ENCODE data around the gene RMND5B. TPM values are rescaled to one million over a fixed set of nuclear protein-coding genes. Genes with fewer than 3 reads are reported as not detected.

The RMND5B gene
- total and polyA plus RNA-seq, 2 experiments from 2014 or later = 27.2 to 42.2 TPM

DNA sequence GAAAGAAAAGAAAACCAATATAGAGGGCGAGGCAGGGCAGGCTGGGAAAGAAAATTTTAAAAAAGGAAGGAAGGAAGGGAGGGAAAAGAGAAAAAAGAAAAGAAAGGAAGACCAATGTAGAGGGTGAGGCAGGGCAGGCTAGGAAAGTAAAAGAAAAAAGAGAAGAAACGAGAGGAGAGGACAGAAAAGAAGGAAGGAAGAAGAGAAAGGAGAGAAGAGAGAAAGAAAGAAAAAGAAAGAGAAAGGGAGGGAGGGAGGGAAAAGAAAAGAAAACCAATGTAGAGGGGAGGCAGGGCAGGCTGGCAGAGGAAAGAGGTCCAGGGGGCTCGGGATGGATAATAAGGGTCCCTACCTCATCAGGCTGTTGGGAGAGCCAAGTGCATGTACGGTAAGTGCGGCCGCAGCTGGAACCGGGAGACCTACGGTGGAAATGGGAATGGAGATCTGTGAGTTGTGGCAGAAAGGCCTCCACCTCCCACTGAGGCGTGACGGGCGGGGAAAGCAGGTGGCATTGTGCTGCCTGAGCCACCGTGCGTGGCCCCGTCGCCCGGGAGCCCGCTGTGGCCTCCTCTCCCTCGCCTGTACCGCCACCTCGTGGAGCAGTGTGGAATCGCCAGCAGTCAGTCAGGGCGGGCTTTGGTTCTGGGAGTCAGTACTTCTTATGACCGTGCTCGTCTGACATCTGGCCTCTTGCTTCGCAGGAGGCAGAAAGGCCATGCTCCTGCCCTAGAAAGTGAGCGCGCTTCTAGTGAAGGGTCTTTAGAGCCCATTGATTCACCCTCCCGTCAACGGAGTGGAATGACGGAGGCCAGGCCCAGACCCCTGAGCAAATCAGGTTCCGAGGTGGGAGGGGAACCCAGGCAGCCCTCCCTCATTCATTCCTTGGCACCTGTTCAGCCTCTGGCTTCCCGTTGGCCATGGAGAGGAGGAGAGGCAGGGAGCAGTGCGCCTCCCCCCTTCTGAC, 33.2 kb downstream of the RMND5B start:
- peak; percentile 89 for DNase-seq (ENCODE audit: low spot score)
- Histone ChIP-seq H3K27me3 (no peaks in the 10 kb centered on the region), H3K4me1 (ENCODE audit: insufficient read depth) (no peaks in the 10 kb centered on the region), H3K4me3 (no peak overlapping the region), H3K27ac (no peak overlapping the region), H3K9me3 (ENCODE audit: low read depth) (no peaks in the 10 kb centered on the region), H3K79me2 (no peaks in the 10 kb centered on the region), H3K9me2 (replicated peaks; ENCODE audit: insufficient read depth) (no peaks in the 10 kb centered on the region), H3K4me2 (peak overlapping the region; percentile 81), H3K36me3 (replicated peaks; ENCODE audit: insufficient read depth, low read depth) (no peaks in the 10 kb centered on the region), H2AFZ (peak overlapping the region; percentile 47), H4K20me1 (ENCODE audit: insufficient read depth, poor library complexity, severe bottlenecking) (no peaks in the 10 kb centered on the region)
- 13% methylated on average over 32 of the region's 33 CpGs for whole genome bisulfite sequencing (ENCODE audit: low lambda C conversion rate, missing lambda C conversion rate)
- TF ChIP-seq EZH2phosphoT487 (IDR thresholded peaks at IDR 0.05; ENCODE audit: low read depth, severe bottlenecking, unreplicated experiment) (no peak), EZH2 (IDR thresholded peaks at IDR 0.05; ENCODE audit: borderline replicate concordance) (no peak)
- TF ChIP-seq, protein P1, sequence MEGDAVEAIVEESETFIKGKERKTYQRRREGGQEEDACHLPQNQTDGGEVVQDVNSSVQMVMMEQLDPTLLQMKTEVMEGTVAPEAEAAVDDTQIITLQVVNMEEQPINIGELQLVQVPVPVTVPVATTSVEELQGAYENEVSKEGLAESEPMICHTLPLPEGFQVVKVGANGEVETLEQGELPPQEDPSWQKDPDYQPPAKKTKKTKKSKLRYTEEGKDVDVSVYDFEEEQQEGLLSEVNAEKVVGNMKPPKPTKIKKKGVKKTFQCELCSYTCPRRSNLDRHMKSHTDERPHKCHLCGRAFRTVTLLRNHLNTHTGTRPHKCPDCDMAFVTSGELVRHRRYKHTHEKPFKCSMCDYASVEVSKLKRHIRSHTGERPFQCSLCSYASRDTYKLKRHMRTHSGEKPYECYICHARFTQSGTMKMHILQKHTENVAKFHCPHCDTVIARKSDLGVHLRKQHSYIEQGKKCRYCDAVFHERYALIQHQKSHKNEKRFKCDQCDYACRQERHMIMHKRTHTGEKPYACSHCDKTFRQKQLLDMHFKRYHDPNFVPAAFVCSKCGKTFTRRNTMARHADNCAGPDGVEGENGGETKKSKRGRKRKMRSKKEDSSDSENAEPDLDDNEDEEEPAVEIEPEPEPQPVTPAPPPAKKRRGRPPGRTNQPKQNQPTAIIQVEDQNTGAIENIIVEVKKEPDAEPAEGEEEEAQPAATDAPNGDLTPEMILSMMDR (IDR thresholded peaks at IDR 0.05; ENCODE audit: poor library complexity) = peak; percentile 99

DNA sequence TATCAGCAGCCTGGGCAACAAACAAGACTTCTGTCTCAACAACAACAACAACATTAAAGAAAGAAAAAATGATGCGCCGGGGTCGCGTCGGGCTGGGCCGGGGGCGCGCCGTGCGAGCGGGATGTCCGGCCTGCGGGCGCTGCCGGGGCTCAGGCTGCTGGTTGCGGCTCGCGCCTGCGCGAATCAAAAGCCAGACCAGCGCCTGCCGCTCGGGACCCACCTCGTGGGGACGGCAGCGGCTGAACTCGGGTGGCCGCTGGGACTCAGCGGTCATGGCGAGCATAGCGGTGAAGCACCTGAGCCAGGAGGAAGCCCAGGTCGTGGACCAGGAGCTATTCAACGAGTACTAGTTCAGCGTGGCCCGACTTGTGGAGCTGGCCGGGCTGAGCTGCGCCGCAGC, 34.8 kb downstream of the RMND5B start:
- Histone ChIP-seq H3K27me3 (no peaks in the 10 kb centered on the region), H3K79me2 (no peaks in the 10 kb centered on the region), H2AFZ (no peak overlapping the region), H3K9me2 (replicated peaks; ENCODE audit: insufficient read depth) (no peaks in the 10 kb centered on the region), H3K4me2 (no peak overlapping the region), H3K9me3 (ENCODE audit: low read depth) (no peaks in the 10 kb centered on the region), H3K27ac (no peak overlapping the region), H3K36me3 (replicated peaks; ENCODE audit: insufficient read depth, low read depth) (no peaks in the 10 kb centered on the region), H4K20me1 (ENCODE audit: insufficient read depth, poor library complexity, severe bottlenecking) (no peaks in the 10 kb centered on the region), H3K4me1 (ENCODE audit: insufficient read depth) (no peaks in the 10 kb centered on the region), H3K4me3 (no peak overlapping the region)
- TF ChIP-seq EZH2phosphoT487 (IDR thresholded peaks at IDR 0.05; ENCODE audit: low read depth, severe bottlenecking, unreplicated experiment) = no peak
- TF ChIP-seq EZH2 (IDR thresholded peaks at IDR 0.05; ENCODE audit: borderline replicate concordance) = no peak
- TF ChIP-seq, protein P1 (IDR thresholded peaks at IDR 0.05; ENCODE audit: poor library complexity) = no peak
- no peak for DNase-seq (ENCODE audit: low spot score)
- 96% methylated on average over 35 of the region's 38 CpGs for WGBS (ENCODE audit: low lambda C conversion rate, missing lambda C conversion rate)

DNA sequence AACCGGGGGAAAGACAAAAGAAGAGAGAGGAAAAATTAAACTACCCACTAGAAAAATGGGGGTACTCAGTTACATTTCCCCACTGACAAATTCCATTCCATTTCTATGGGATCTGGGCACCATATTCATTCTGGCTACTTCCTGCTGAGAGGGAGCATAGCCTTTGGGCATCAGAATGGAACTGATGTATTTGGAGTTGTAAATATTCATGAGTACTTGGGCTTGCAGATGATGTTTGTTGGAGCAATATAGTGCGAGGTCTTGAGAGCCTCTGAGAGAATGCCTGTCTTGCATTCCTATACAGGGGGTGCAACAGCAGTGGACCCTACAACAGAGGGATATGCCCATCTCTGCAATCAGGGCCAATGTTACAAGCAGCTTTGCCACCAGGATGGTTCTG, 39.6 kb downstream of the RMND5B start:
- Histone ChIP-seq H4K20me1 (ENCODE audit: insufficient read depth, poor library complexity, severe bottlenecking) (no peaks in the 10 kb centered on the region), H3K27ac (no peak overlapping the region), H3K9me2 (replicated peaks; ENCODE audit: insufficient read depth) (no peaks in the 10 kb centered on the region), H3K36me3 (replicated peaks; ENCODE audit: insufficient read depth, low read depth) (no peaks in the 10 kb centered on the region), H3K79me2 (no peaks in the 10 kb centered on the region), H3K4me1 (ENCODE audit: insufficient read depth) (no peaks in the 10 kb centered on the region), H3K27me3 (no peaks in the 10 kb centered on the region), H3K9me3 (ENCODE audit: low read depth) (no peaks in the 10 kb centered on the region), H3K4me3 (no peak overlapping the region), H3K4me2 (no peak overlapping the region), H2AFZ (no peak overlapping the region)
- DNase-seq (ENCODE audit: low spot score) = no peak
- TF ChIP-seq, protein P1 (IDR thresholded peaks at IDR 0.05; ENCODE audit: poor library complexity) = no peak
- TF ChIP-seq EZH2phosphoT487 (IDR thresholded peaks at IDR 0.05; ENCODE audit: low read depth, severe bottlenecking, unreplicated experiment) = no peak
- TF ChIP-seq EZH2 (IDR thresholded peaks at IDR 0.05; ENCODE audit: borderline replicate concordance) = no peak
- WGBS (ENCODE audit: low lambda C conversion rate, missing lambda C conversion rate) = 94% methylated on average over 2 of the region's 2 CpGs

Measured in hepatocyte (in vitro differentiated cells).